Smooth muscle cell (in vitro differentiated cells): ENCODE results near the gene LIPT1. TPM values are rescaled to one million over a fixed set of nuclear protein-coding genes. Genes with fewer than 3 reads are reported as not detected.

ENCODE experiments used
- DNase-seq: peaks from one replicate; lab custom pipeline; 2025; ENCODE audit not compliant: unreplicated experiment; lab: John Stamatoyannopoulos, UW
- H2AFZ ChIP-seq: fragments of 200-600 bp; sonication (generic); 2 replicates; pipeline ENCODE4 v1.6.0; 2016; ENCODE audit warnings: antibody characterized with exemption, low read depth, mild to moderate bottlenecking
- H3F3A ChIP-seq: fragments of 200-600 bp; sonication (generic); 2 replicates; pipeline ENCODE4 v1.6.0; 2017; ENCODE audit warnings: antibody characterized with exemption, low read depth
- H3K27ac ChIP-seq: fragments of 200-600 bp; sonication (generic); 2 replicates; pipeline ENCODE4 v1.5.1; 2016; ENCODE audit warnings: low read depth, mild to moderate bottlenecking
- H3K27me3 ChIP-seq: fragments of 200-600 bp; sonication (generic); 2 replicates; pipeline ENCODE4 v1.6.1; 2016; ENCODE audit warnings: low read depth, mild to moderate bottlenecking
- H3K36me3 ChIP-seq: fragments of 200-600 bp; sonication (generic); 2 replicates; pipeline ENCODE4 v1.5.1; 2016; ENCODE audit warnings: low read depth
- H3K4me1 ChIP-seq: fragments of 200-600 bp; sonication (generic); 2 replicates; pipeline ENCODE4 v1.5.1; 2016; ENCODE audit warnings: low read depth
- H3K4me2 ChIP-seq: fragments of 200-600 bp; sonication (generic); 2 replicates; pipeline ENCODE4 v1.6.0; 2016; ENCODE audit warnings: mild to moderate bottlenecking
- H3K4me3 ChIP-seq: fragments of 200-600 bp; sonication (generic); 2 replicates; pipeline ENCODE4 v1.5.1; 2016; ENCODE audit warnings: mild to moderate bottlenecking
- H3K79me2 ChIP-seq: fragments of 200-600 bp; sonication (generic); 2 replicates; pipeline ENCODE4 v1.6.0; 2016; ENCODE audit warnings: low read depth, mild to moderate bottlenecking
- H3K9ac ChIP-seq: fragments of 200-600 bp; sonication (generic); 2 replicates; pipeline ENCODE4 v1.6.0; 2016; ENCODE audit warnings: low read depth
- H3K9me3 ChIP-seq: fragments of 200-600 bp; sonication (generic); replicated peaks from 2 replicates; pipeline ENCODE4 v1.5.1; 2016; ENCODE audit warnings: low read depth
- H4K20me1 ChIP-seq: fragments of 200-600 bp; sonication (generic); 2 replicates; pipeline ENCODE4 v1.6.0; 2016; ENCODE audit warnings: low read depth
- CTCF ChIP-seq: fragments of 200-600 bp; sonication (generic); IDR thresholded peaks from 2 replicates; pipeline ENCODE4 v1.5.1; 2017; ENCODE audit warnings: borderline replicate concordance, mild to moderate bottlenecking, antibody characterized with exemption; ENCODE audit not compliant: insufficient read depth, poor library complexity, severe bottlenecking
- WGBS: methylation state at CpG from one replicate; pipeline ENCODE4 v1.1.7; 2016; ENCODE audit warnings: low lambda C conversion rate; 5-methylcytosine and 5-hydroxymethylcytosine counted together
- polyA plus RNA-seq: library from polyadenylated mRNA; unstranded; fragments of >200 nt; fragmentation: Nextera tagmentation; extraction: Ambion mirVana; gene quantifications from 2 replicates; pipeline ENCODE4 v1.2.1, GENCODE V29; 2016
- total RNA-seq: library from RNA; depleted of rRNA; stranded (reverse); fragments of >200 nt; gene quantifications from 2 replicates; pipeline ENCODE4 v1.2.3, GENCODE V29; 2014

The LIPT1 gene
- total and polyA plus RNA-seq, 2 experiments from 2014 or later = 1.5 to 3.0 TPM

GRCh38 chr2:99156891-99157290 lies 2.1 kb downstream of the LIPT1 start:
- H3K4me1 ChIP-seq = peaks cover 10% of the 10 kb centered on the region
- H3F3A ChIP-seq = no peaks in the 10 kb centered on the region
- TF ChIP-seq CTCF = no peak
- H2AFZ ChIP-seq = no peak overlapping the region
- no peak overlapping the region for H3K4me3 ChIP-seq
- no peaks in the 10 kb centered on the region for H3K36me3 ChIP-seq
- no peaks in the 10 kb centered on the region for H3K79me2 ChIP-seq
- no peak overlapping the region for H3K9ac ChIP-seq
- DNase-seq = no peak
- no peaks in the 10 kb centered on the region for H3K9me3 ChIP-seq
- H4K20me1 ChIP-seq = no peaks in the 10 kb centered on the region
- no peak overlapping the region for H3K4me2 ChIP-seq
- 85% methylated on average over 1 of the region's 1 CpG for WGBS
- no peak overlapping the region for H3K27ac ChIP-seq
- no peaks in the 10 kb centered on the region for H3K27me3 ChIP-seq

GRCh38 chr2:99158599-99158998 lies 3.8 kb downstream of the LIPT1 start:
- Histone ChIP-seq H3K9ac (no peak overlapping the region), H3K9me3 (no peaks in the 10 kb centered on the region), H3K79me2 (no peaks in the 10 kb centered on the region), H3K36me3 (no peaks in the 10 kb centered on the region), H4K20me1 (no peaks in the 10 kb centered on the region), H3K4me2 (no peak overlapping the region), H3K4me3 (no peak overlapping the region), H3K4me1 (peaks cover 10% of the 10 kb centered on the region), H3K27ac (no peak overlapping the region), H3K27me3 (no peaks in the 10 kb centered on the region), H3F3A (no peaks in the 10 kb centered on the region), H2AFZ (no peak overlapping the region)
- no peak for DNase-seq
- TF ChIP-seq CTCF = no peak
- WGBS = 87% methylated on average over 5 of the region's 5 CpGs

GRCh38 chr2:99159594-99159993 lies 4.8 kb downstream of the LIPT1 start:
- 87% methylated on average over 4 of the region's 4 CpGs for WGBS
- no peak for DNase-seq

More at GRCh38 chr2:99159594-99159993, 4.8 kb downstream of the LIPT1 start:
- H3K27me3 ChIP-seq = no peaks in the 10 kb centered on the region
- H3K9ac ChIP-seq = no peak overlapping the region
- no peak for TF ChIP-seq CTCF
- H4K20me1 ChIP-seq = no peaks in the 10 kb centered on the region
- H3K4me2 ChIP-seq = no peak overlapping the region
- H3K27ac ChIP-seq = no peak overlapping the region
- H3K4me1 ChIP-seq = peaks cover 5% of the 10 kb centered on the region
- H2AFZ ChIP-seq = no peak overlapping the region
- H3K4me3 ChIP-seq = no peak overlapping the region
- H3F3A ChIP-seq = no peaks in the 10 kb centered on the region
- no peaks in the 10 kb centered on the region for H3K79me2 ChIP-seq
- H3K9me3 ChIP-seq = no peaks in the 10 kb centered on the region
- H3K36me3 ChIP-seq = no peaks in the 10 kb centered on the region
